Endothelial cell of umbilical vein (primary cell): ENCODE data around the gene MMADHC.

Source experiments
- CTCF ChIP-seq, 2 donors: IDR thresholded peaks; 1 replicate in 1 of 2; 2 replicates in 1 of 2; pipeline ENCODE4 v1.5.1; 2011; ENCODE audit warnings: low read length in 2 of 2, mild to moderate bottlenecking in 2 of 2, moderate library complexity in 2 of 2, control low read depth in 1 of 2, inconsistent platforms in 1 of 2, low read depth in 1 of 2; ENCODE audit not compliant: insufficient read depth in 1 of 2; ENCODE audit errors: extremely low read depth in 1 of 2
- FOS ChIP-seq: IDR thresholded peaks from 2 replicates; pipeline ENCODE4 v1.6.1; 2011; ENCODE audit warnings: mild to moderate bottlenecking, low read length, moderate library complexity, borderline replicate concordance; ENCODE audit not compliant: insufficient read depth
- MAX ChIP-seq: IDR thresholded peaks from 2 replicates; pipeline ENCODE4 v1.6.1; 2011; ENCODE audit not compliant: insufficient read depth, insufficient read length
- POLR2A ChIP-seq: IDR thresholded peaks from 2 replicates; pipeline ENCODE4 v1.6.1; 2012; ENCODE audit warnings: low read depth, mild to moderate bottlenecking, control low read depth, low read length
- POLR2AphosphoS5 ChIP-seq: IDR thresholded peaks from 2 replicates; pipeline ENCODE4 v1.6.1; 2012; ENCODE audit warnings: low read depth, mild to moderate bottlenecking, control low read depth, low read length, moderate library complexity; ENCODE audit not compliant: insufficient read depth

DNA sequence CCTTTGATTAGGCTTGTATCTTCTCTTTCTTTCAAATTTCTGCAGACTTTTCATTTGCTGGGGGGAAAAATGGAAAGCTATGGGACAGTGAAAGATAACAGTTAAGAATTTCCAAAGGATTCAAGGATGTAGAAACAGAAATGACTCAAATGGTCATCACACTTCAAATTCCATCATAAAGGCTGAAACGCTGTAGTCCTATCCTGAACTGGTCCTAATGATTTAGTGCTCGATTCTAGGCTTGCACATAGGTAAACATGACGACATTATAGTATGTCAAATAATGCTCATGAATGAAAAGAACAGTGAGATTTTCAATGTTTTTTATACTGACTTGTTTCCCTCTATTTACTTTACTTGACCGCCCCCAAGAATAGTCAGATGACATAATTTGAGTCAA is 15.7 kb upstream of the MMADHC start:
- TF ChIP-seq CTCF (IDR thresholded peaks at IDR 0.05; ENCODE audit: extremely low read depth in 1 of 2, insufficient read depth in 1 of 2, low read depth in 1 of 2, low read length in 2 of 2): no peak
- TF ChIP-seq POLR2AphosphoS5: no peak
- no peak for TF ChIP-seq POLR2A
- no peak for TF ChIP-seq FOS
- TF ChIP-seq MAX: no peak
